Measurements from ENCODE around the gene P2RX2.

Gene P2RX2

GRCh38 chr12:132578118-132578517 lies 40.5 kb upstream of the P2RX2 start:
- ChIA-PET POLR2A (no interaction called here), CTCF (no interaction called here)
- no peak for DNase-seq (ENCODE audit: extremely low spot score)
- TF ChIP-seq CTCF (IDR thresholded peaks at IDR 0.05; ENCODE audit: control extremely low read depth, extremely low read depth, low read depth, missing control alignments), result no peak

- TF ChIP-seq CTCF (IDR thresholded peaks at IDR 0.05; ENCODE audit: control extremely low read depth, extremely low read depth, low read depth, missing control alignments), result no peak
- ChIA-PET CTCF (no interaction called here), POLR2A (no interaction called here)
- DNase-seq (ENCODE audit: extremely low spot score), result no peak
Measured at GRCh38 chr12:132578826-132579225, 39.8 kb upstream of the P2RX2 start.

DNA sequence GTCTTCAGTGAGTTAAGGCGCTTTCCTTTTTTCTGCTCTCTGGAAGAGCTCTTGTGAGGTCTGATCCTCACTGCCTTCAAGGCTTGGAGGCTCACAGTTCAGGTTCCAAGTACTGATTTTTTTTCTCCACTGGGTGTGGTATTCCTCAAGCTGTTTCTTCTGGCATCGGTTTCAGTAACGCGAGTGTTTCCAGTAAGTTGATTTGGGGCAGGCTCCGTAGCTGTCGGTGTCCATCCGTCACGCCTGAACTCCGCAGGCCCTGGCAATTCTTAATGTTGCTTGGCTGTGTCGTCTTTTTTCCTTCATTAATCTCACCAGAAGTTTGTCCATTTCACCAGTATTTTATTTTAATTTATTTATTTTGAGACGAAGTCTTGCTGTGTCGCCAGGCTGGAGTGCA lies 38.8 kb upstream of the P2RX2 start:
- ChIA-PET POLR2A (no interaction called here), CTCF (interaction anchor here (0.9 to 1.1 kb wide), 2 partner anchors 35 to 170 kb away, joined by 3 to 4 read pairs; no protein-coding TSS in a partner anchor)
- no peak for TF ChIP-seq CTCF (IDR thresholded peaks at IDR 0.05; ENCODE audit: control extremely low read depth, extremely low read depth, low read depth, missing control alignments)
- no peak for DNase-seq (ENCODE audit: extremely low spot score)

GRCh38 chr12:132580701-132581292 lies 37.8 kb upstream of the P2RX2 start:
- no peak for DNase-seq (ENCODE audit: extremely low spot score)
- CTCF ChIA-PET, result interaction anchor here (1.1 kb wide), 1 partner anchor 34 kb away, joined by 3 read pairs; no protein-coding TSS in a partner anchor
- POLR2A ChIA-PET, result no interaction called here
- no peak for TF ChIP-seq CTCF (IDR thresholded peaks at IDR 0.05; ENCODE audit: control extremely low read depth, extremely low read depth, low read depth, missing control alignments)

GRCh38 chr12:132581348-132582057 lies 37.1 kb upstream of the P2RX2 start:
- POLR2A ChIA-PET, result no interaction called here
- DNase-seq (ENCODE audit: extremely low spot score), result no peak
- no peak for TF ChIP-seq CTCF (IDR thresholded peaks at IDR 0.05; ENCODE audit: control extremely low read depth, extremely low read depth, low read depth, missing control alignments)
- CTCF ChIA-PET, result no interaction called here

- DNase-seq (ENCODE audit: extremely low spot score), result no peak
- ChIA-PET CTCF (no interaction called here), POLR2A (no interaction called here)
- no peak for TF ChIP-seq CTCF (IDR thresholded peaks at IDR 0.05; ENCODE audit: control extremely low read depth, extremely low read depth, low read depth, missing control alignments)
Measured at GRCh38 chr12:132582058-132582420, 36.5 kb upstream of the P2RX2 start.

All from GM10248 (cell line).